Stimulated activated CD8-positive, alpha-beta memory T cell treated with anti-CD3 and anti-CD28 coated beads, Interleukin-2, amount 100 ng/mL, for 48 hours (primary cell): ENCODE measurements around the gene EEF1AKMT1.

Source experiments
- DNase-seq, 2 donors: peaks; one replicate each; pipeline ENCODE4 v3.0.0-alpha.2; 2020; ENCODE audit warnings: low read depth in 2 of 2

Gene EEF1AKMT1, protein sequence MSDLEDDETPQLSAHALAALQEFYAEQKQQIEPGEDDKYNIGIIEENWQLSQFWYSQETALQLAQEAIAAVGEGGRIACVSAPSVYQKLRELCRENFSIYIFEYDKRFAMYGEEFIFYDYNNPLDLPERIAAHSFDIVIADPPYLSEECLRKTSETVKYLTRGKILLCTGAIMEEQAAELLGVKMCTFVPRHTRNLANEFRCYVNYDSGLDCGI

DNA sequence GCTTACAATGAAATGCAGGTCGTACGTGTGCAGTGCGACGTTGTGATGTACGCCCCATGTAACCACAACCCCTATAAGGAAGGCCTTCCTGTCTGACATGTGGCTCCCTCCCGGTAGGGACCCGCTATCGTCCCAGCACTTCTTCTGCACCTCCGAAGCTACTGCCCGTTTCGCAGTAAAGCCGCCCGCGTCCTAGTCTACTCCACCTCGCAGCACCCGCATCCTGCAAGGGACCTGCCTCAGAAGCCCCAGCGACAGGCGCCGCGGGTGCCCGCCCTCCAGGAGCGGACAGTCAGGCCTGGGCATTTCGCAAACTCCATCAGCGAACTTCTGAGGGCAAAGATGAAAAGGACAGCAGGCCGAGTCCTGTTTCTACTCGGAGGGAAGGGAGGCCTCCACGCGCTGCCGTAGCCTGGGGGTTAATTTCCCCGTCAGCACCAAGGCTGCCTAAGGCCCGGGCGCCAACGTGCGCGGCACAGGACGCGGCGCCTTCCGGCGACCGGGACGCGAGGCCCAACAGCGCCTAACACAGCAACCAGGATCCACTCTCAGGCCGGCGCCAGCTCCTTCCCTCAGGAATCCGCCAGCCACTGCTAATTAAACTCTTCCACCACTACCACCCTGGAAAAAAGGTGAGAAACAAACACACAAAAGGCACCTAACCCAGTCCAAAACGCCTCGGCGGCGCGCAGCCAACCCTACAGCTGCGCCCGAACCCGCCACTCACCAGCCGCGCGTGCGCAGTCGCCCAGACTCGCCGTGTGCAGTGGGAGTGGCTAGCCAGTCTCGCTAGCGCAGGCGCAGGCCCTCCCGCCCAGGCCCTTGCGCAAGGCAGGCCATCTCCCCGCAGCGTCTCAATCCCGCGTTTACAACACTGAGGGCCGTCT, at the start of gene EEF1AKMT1:
Gene EEF1AKMT1, minus strand, starts transcription at position 768 of the 887 bp plus-strand sequence. CDS start 16,363 bp downstream, outside the sequence.
- DNase-seq = peak; percentile 92 to 93

DNA sequence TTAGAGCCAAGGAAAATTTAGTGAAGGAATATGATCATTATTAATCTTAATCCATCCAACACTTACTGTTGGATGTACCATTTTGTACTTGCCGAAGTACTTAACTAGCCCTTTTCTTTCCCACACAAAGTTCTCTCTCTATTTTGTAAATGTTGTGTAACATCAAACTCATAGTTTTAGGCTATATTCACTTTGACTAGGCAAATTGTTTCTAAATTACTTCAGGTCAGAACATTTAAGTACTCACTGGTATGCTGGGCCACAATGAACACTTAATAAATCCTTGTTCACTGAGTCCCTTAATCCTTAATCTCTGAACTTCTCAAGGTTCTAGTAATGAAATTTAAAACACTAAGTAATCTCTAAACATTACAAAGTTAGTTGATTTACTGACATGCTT, 49.3 kb upstream of the EEF1AKMT1 start:
- DNase-seq = no peak

- no peak for DNase-seq
These were observed 48.6 kb upstream of the EEF1AKMT1 start for GRCh38 chr13:20822406-20822805.

- DNase-seq = no peak
These were observed 46.0 kb upstream of the EEF1AKMT1 start for GRCh38 chr13:20819715-20820114.

- DNase-seq = no peak
These were observed 41.7 kb upstream of the EEF1AKMT1 start for GRCh38 chr13:20815464-20815863.

DNA sequence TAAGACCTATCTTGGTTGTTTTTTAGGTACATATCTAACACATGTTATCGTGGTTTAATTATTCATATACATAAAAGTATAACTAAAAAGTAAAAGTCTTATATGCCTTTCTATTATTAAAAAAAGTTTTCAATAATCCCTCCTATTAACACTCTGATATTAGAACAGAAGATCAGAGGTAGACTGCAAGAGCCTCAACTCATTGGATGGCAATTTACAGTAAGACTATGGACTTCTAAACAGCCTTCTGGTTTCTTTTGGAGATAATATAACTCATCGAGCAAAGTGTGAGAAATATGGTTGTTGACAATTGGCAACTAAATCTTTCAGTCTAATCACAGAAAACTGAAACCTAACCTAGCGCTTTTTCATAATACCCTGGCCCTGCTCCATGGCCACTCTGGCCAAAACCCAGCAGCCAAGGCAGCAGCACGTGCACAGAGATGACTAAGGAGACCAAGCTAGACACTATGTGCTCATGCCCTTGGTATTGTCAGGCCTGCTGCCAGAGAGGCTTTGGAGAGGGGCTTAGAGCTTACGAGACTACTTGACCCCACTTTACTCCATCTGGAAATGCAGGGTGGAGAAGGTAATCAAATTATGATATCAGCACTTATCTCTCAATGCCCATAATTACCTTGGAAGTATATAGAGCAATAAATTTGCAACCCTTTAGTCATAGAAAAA, 40.6 kb upstream of the EEF1AKMT1 start:
- DNase-seq = no peak

GRCh38 chr13:20812890-20813289, 39.1 kb upstream of the EEF1AKMT1 start:
- DNase-seq = no peak

DNA sequence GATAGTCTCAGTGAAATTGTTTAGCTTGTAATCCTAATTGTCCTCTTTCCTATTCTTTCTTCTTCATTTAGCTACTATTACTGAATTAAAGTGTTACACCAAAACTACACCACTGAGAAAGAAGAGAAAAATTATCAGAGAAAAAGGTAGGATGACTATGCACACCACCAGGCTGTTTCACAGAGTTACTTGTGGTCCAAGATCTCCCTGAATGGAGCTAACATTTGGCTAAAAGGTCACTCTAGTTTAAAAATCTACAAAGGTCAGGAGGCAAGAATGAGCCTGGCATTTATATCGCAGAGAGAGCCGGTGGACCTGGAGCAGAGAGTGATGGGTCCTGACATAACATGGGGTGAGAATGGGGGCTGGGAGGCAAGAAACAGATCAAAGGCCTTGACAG, 37.0 kb upstream of the EEF1AKMT1 start:
- DNase-seq = no peak

DNA sequence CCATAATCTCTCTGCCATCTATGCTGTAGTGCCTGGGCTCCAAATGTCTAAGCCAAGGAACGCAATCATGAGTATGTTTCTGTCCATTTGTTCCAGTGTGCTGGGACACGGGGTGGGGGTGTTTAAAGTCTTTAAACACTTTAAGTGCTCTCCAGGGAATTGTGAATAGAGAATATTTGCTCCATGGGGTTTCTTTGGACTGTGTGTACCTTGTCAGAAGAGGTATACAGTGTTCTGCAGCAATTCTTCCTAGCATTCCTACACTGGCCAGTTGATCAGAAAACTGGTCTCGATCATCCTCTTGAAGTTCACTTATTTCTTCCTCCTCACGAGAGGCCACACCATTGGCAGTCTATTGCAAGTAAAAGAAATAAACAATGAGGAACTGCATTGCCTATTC, 35.1 kb upstream of the EEF1AKMT1 start:
- no peak for DNase-seq

- no peak for DNase-seq
These were observed 29.6 kb upstream of the EEF1AKMT1 start for GRCh38 chr13:20803180-20803965.

- no peak for DNase-seq
These were observed 27.9 kb upstream of the EEF1AKMT1 start for GRCh38 chr13:20801707-20802106.

- no peak for DNase-seq
These were observed 26.1 kb upstream of the EEF1AKMT1 start for GRCh38 chr13:20799726-20800416.

DNA sequence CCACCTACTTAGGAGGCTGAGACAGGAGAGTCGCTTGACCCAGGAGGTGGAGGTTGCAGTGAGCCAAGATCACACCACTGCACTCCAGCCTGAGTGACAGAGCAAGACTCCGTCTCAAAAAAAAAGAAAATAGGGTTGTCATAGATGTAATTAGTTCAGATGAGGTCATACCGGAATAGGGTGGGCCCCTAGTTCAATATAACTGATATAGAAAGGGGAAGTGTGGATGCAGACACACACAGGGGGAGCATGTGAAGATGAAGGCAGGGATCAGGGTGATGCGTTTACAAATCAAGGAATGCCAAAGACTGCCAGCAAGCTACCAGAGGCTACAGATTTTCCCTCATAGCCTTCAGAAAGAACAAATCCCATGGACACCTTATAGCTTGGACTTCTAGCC, 24.3 kb upstream of the EEF1AKMT1 start:
- no peak for DNase-seq

DNA sequence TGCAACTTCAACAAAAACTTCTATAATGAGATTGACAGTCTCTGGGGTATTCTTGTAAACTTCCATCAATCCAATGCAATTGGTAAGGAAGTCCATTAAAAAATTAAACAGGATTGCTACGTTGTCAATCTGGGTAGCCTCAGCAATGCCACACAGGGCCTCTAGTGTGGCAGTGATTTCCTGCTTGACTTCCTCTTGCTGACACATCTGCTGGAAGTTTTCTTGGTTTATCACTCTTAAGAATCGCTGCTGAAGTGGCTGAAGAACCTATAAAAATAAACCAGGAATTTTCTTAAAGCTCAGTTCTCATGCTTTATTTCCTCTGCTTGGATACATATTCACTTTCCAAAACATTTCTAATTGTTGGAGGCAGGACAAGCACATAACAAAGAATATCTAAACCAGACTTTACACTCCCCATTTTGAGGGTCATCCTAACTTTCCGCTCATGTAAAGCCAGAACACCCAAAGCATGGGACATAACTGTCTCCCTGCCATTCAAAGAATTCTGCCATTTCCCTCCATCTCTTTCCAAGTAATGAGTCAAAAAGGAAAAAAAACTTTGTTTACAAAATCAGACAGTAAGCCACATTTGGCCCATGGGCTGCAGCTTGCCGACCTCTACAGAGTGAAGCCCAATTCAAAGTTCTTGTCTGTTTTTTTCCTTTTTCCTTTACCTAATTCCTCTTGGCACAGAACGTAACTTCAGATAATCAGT, 23.2 kb upstream of the EEF1AKMT1 start:
- no peak for DNase-seq

DNA sequence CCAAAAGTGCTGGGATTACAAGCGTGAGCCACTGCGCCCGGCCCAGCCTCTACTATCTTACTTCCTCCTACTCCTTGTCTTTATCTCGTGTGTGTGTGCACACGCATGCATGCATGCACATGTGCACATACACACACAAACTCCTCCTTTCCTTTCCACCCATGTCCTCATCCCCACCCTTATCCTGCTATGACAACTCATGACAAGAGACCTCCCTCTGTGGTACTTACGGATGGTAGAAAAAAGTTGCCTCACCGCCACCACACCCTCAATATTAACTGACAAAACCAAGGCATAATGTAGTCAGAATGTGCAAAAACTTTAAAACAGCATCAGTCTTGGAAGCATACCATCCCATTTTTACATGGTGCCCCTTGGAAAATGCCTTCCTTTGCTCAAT, 15.9 kb upstream of the EEF1AKMT1 start:
- DNase-seq = no peak

DNA sequence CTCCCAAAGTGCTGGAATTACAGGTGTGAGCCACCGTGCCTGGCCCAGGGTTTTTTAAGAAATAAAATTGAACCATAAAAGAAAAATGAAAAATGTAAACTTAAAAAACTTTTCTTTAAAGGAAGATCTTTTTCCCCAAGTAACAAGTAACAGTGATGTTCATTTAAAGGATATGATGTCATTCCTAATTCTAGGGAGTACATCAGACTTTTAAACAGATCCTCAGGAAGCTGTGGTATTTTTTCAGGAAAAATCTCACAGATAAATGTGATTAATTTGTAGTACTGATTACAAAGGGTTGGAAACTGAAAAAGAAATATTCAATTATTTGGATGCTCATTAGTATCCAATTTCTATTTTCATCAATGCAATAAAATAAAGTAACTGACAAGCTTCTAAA, 14.6 kb upstream of the EEF1AKMT1 start:
- no peak for DNase-seq

- no peak for DNase-seq
These were observed 13.4 kb upstream of the EEF1AKMT1 start for GRCh38 chr13:20787180-20787579.

- DNase-seq = no peak
These were observed 8.5 kb upstream of the EEF1AKMT1 start for GRCh38 chr13:20782116-20782708.

DNA sequence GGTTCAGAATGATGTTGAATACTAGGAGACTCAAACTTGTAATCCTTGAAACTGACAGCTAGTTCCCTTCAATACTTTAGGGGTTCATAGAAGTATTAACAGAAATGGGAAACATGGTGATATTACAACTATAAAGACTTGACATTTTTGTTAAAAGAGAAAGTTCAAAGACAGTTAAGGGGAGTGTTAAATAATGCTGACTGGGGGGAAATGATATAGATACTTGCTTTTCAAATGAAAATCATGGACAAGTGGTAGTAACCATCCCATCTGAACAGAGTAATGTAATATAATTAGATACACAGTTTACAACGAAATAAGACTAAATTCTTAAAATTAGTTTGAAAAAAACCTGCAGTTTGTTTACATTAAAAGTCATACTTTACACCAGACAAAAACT, 6.6 kb upstream of the EEF1AKMT1 start:
- DNase-seq = no peak

DNA sequence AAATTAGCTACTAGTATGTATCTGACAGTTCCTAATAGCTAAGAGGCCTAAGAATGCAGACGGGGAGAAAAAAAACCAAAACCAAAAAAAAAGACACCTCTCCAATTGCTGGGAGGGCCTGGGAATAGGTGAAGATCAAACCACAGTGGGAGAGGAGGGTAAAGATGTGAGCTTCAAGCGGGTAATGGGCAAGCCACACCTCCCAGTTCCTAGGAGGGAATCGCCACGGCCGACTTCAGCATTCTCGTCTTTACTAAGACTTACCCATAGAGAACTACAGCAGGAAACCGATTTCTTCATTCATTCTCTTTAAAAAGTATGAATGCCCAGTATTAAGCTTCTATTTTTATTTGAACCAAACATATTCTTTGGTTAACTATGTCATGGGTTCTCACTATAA, 5.6 kb upstream of the EEF1AKMT1 start:
- DNase-seq = no peak
